K562 (cell line): ENCODE data around the gene LAMB1. TPM values are rescaled to one million over a fixed set of nuclear protein-coding genes. Genes with fewer than 3 reads are reported as not detected.
A peak's percentile ranks its signal among the peaks of the same experiment; 100 is the strongest.

ENCODE experiments used
- ASH1L ChIP-seq: fragments of 450-650 bp; IDR thresholded peaks from 2 replicates; pipeline ENCODE4 v1.6.1; 2018; ENCODE audit warnings: borderline replicate concordance, mild to moderate bottlenecking, low read depth; ENCODE audit not compliant: partially characterized antibody
- DLX4 ChIP-seq: fragments of 250-450 bp; sonication (Bioruptor Pico); IDR thresholded peaks from 2 replicates; pipeline ENCODE4 v1.6.1; 2021; ENCODE audit warnings: mild to moderate bottlenecking
- ELF2 ChIP-seq: fragments of 250-450 bp; sonication (Bioruptor Pico); IDR thresholded peaks from 2 replicates; pipeline ENCODE4 v1.5.0; 2021; ENCODE audit warnings: mild to moderate bottlenecking
- GABPB1 ChIP-seq: sonication (generic); formaldehyde crosslinking; IDR thresholded peaks from 2 replicates; pipeline ENCODE4 v1.8.0; 2022; ENCODE audit warnings: mild to moderate bottlenecking, missing genetic modification reagents
- HMG20B ChIP-seq: fragments of 250-450 bp; sonication (Bioruptor Pico); IDR thresholded peaks from 2 replicates; pipeline ENCODE4 v1.5.0; 2021; ENCODE audit warnings: mild to moderate bottlenecking
- HNRNPK ChIP-seq: fragments of 200-400 bp; formaldehyde crosslinking; IDR thresholded peaks from one replicate; pipeline ENCODE4 v1.6.1; 2018; ENCODE audit warnings: mild to moderate bottlenecking, low read depth, low read length; ENCODE audit not compliant: poor library complexity, severe bottlenecking
- RBFOX2 ChIP-seq: fragments of 200-400 bp; formaldehyde crosslinking; IDR thresholded peaks from 2 replicates; pipeline ENCODE4 v1.6.1; 2017; ENCODE audit warnings: low read depth, mild to moderate bottlenecking, low read length, moderate library complexity
- SLC30A9 ChIP-seq: fragments of 250-450 bp; sonication (Bioruptor Pico); IDR thresholded peaks from 2 replicates; pipeline ENCODE4 v1.8.0; 2022; ENCODE audit warnings: mild to moderate bottlenecking, moderate library complexity
- U2AF2 ChIP-seq: fragments of 200-400 bp; formaldehyde crosslinking; optimal IDR thresholded peaks from 2 replicates; pipeline ENCODE3; 2017; ENCODE audit warnings: low read depth, mild to moderate bottlenecking, low read length
- ZBTB17 ChIP-seq: fragments of 450-650 bp; formaldehyde crosslinking; IDR thresholded peaks from 2 replicates; pipeline ENCODE4 v1.4.0; 2020; ENCODE audit warnings: mild to moderate bottlenecking
- ZNF133 ChIP-seq: fragments of 250-450 bp; sonication (Bioruptor Pico); IDR thresholded peaks from 2 replicates; pipeline ENCODE4 v1.4.0; 2020; ENCODE audit warnings: mild to moderate bottlenecking
- ZNF444 ChIP-seq: fragments of 250-450 bp; sonication (Bioruptor Pico); IDR thresholded peaks from 2 replicates; pipeline ENCODE4 v1.4.0; 2020; ENCODE audit warnings: mild to moderate bottlenecking, moderate library complexity
- polyA plus RNA-seq, 8 experiments: library from polyadenylated mRNA; depleted of rRNA in 4 of 8; stranded (reverse) in 5 of 8; unstranded in 3 of 8; fragments of >200 nt; fragmentation: Nextera tagmentation in 2 of 8; fragmentation: Illumina TruSeq in 1 of 8; extraction: Ambion mirVana in 2 of 8; extraction: Trizol in 1 of 8; gene quantifications; 2 replicates each; pipeline versions ENCODE4 v1.2.1 to v1.2.3, GENCODE V29; 2011 to 2014; ENCODE audit warnings: inconsistent platforms in 1 of 8, missing spikeins in 1 of 8
- total RNA-seq, 7 experiments: library from RNA; depleted of rRNA in 6 of 7; stranded (reverse); fragments of >200 nt in 6 of 7; fragmentation: Illumina TruSeq in 2 of 7; extraction: Trizol in 2 of 7; gene quantifications; 2 replicates each; pipeline versions ENCODE4 v1.2.1 to v1.2.3, GENCODE V29; 2011 to 2021; ENCODE audit warnings: low replicate concordance in 1 of 7

Gene LAMB1
- total and polyA plus RNA-seq, 9 of the 15 experiments (the other 6 are each of a cell fraction or from before 2014, with no cell fraction given), result 6.0 to 17.7 (median 12.3) TPM

GRCh38 chr7:107890962-107891635 lies 111.9 kb downstream of the LAMB1 start, which contains the start of gene DLD (continued):
- TF ChIP-seq ZNF444 (CRISPR knock-in tag) (no peak), SLC30A9 (CRISPR knock-in tag) (no peak), ELF2 (CRISPR knock-in tag) (no peak; the same call in none of the 2 replicates), GABPB1 (CRISPR knock-in tag) (peak; percentile 79), RBFOX2 (peak; percentile 98), ZNF133 (CRISPR knock-in tag) (no peak), ZBTB17 (CRISPR knock-in tag) (peak; percentile 63; the same call in 1 of the 2 replicates), ASH1L (no peak), HNRNPK (no peak), HMG20B (CRISPR knock-in tag) (no peak), DLX4 (CRISPR knock-in tag) (no peak), U2AF2 (no peak)
- TF ChIP-seq, all 486 proteins: peak for 187
